Measurements from ENCODE around the gene MAML1.

- TF ChIP-seq SIX5 (IDR thresholded peaks at IDR 0.05; ENCODE audit: low read depth, low read length, severe bottlenecking) (no peak), STAT3 (IDR thresholded peaks at IDR 0.05; ENCODE audit: low read depth, low read length) (no peak), SMAD1 (IDR thresholded peaks at IDR 0.05; ENCODE audit: low read depth, partially characterized antibody) (no peak), POLR2A (IDR thresholded peaks at IDR 0.05; ENCODE audit: low read depth, low read length) (no peak), CTCF (IDR thresholded peaks at IDR 0.05 in 2 of 3, conservative IDR thresholded peaks at IDR 0.05 in 1 of 3; ENCODE audit: control insufficient read depth in 2 of 3, extremely low read depth in 1 of 3, insufficient read depth in 1 of 3, low read depth in 3 of 3, low read length in 3 of 3) (no peak), ATF3 (IDR thresholded peaks at IDR 0.05; ENCODE audit: borderline replicate concordance, extremely low read depth, low read depth, low read length) (no peak), SUZ12 (IDR thresholded peaks at IDR 0.05; ENCODE audit: unreplicated experiment) (no peak), MXI1 (IDR thresholded peaks at IDR 0.05; ENCODE audit: low read depth, low read length) (no peak), YY1 (IDR thresholded peaks at IDR 0.05; ENCODE audit: low read depth, low read length) (no peak)
These were observed 83.0 kb downstream of the MAML1 start for GRCh38 chr5:179815491-179816249.
